Measurements from ENCODE around the gene SLC8B1.

SLC8B1 gene

DNA sequence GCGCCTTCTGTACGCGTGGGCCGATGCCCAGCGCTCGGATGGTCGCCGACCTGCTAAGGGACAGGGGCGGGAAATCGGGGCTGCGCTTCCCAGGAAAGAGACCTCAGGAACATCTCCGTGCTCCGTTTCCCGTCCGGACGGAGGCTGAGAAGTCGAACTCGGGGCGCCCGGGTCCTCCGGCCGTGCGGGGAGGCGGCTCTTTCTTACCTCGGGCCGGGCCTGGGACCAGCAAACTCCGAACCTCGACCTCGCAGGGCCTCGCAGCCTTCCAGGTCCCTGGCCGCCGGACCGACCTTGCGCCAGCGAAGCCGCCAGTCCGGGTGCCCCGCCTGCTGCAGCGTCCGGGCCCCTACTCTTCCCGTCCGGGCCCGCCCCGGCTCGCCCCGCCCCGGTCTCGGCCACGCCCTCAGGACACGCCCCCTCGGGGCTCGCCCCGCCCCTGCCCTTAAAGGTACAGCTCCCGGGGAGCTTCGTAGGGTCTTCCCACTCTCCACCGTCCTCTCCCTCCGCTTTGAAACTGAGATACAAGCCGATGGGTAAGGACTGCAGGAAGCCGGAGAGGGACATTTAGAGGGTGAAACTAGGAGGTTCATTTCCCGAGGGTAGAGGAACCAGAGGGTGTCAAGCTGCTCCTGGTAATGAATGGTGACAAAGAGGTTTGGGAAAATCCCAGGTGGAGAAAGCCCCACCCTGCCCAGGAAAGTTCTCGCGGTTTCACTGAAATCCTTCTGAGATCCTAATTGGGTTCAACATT, at the start of gene SLC8B1:
TSS of gene SLC8B1 (minus strand) at position 324 of the 754 bp plus-strand sequence. CDS start 2,231 bp downstream, outside the sequence.
- H3K4me3 ChIP-seq (ENCODE audit: low read depth, low read length): peak within 1 kb of the TSS; percentile 95
- DNase-seq (ENCODE audit: low read depth): peak; percentile 91
- TF ChIP-seq MYC (IDR thresholded peaks at IDR 0.05; ENCODE audit: low read depth, low read length): 0 out of 2 replicates have a peak, but pooled peaks have one; percentile 53
- TF ChIP-seq POLR2A (IDR thresholded peaks at IDR 0.05; ENCODE audit: extremely low read depth, insufficient read length): peak; percentile 96
- TF ChIP-seq, protein P1, sequence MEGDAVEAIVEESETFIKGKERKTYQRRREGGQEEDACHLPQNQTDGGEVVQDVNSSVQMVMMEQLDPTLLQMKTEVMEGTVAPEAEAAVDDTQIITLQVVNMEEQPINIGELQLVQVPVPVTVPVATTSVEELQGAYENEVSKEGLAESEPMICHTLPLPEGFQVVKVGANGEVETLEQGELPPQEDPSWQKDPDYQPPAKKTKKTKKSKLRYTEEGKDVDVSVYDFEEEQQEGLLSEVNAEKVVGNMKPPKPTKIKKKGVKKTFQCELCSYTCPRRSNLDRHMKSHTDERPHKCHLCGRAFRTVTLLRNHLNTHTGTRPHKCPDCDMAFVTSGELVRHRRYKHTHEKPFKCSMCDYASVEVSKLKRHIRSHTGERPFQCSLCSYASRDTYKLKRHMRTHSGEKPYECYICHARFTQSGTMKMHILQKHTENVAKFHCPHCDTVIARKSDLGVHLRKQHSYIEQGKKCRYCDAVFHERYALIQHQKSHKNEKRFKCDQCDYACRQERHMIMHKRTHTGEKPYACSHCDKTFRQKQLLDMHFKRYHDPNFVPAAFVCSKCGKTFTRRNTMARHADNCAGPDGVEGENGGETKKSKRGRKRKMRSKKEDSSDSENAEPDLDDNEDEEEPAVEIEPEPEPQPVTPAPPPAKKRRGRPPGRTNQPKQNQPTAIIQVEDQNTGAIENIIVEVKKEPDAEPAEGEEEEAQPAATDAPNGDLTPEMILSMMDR (IDR thresholded peaks at IDR 0.05; ENCODE audit: low read depth, low read length): no peak
- TF ChIP-seq, protein P2, sequence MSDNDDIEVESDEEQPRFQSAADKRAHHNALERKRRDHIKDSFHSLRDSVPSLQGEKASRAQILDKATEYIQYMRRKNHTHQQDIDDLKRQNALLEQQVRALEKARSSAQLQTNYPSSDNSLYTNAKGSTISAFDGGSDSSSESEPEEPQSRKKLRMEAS (IDR thresholded peaks at IDR 0.05; ENCODE audit: low read depth, low read length): no peak

DNA sequence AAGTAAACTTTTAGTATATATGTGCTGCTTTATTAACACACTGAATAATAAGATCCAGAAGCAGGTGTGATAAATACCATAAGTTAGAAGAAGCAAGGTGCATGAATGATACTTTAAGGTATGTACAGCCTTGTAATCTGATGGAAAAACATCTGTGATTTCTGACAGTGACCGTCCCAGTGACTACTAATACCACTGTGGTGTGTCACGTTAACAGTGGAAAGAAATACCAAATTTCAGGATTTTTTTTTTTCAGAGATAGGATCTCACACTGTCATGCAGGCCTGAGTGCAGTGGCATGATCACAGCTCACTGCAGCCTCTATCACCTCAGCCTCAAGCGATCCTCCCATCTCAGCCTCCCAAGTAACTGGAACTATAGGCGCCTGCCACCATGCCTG, 47.3 kb upstream of the SLC8B1 start:
- DNase-seq (ENCODE audit: low read depth): no peak
- TF ChIP-seq, protein P2 (IDR thresholded peaks at IDR 0.05; ENCODE audit: low read depth, low read length): no peak
- TF ChIP-seq POLR2A (IDR thresholded peaks at IDR 0.05; ENCODE audit: extremely low read depth, insufficient read length) (no peak), MYC (IDR thresholded peaks at IDR 0.05; ENCODE audit: low read depth, low read length) (no peak)
- TF ChIP-seq, protein P1 (IDR thresholded peaks at IDR 0.05; ENCODE audit: low read depth, low read length): no peak
- H3K4me3 ChIP-seq (ENCODE audit: low read depth, low read length): no peak overlapping the region

DNA sequence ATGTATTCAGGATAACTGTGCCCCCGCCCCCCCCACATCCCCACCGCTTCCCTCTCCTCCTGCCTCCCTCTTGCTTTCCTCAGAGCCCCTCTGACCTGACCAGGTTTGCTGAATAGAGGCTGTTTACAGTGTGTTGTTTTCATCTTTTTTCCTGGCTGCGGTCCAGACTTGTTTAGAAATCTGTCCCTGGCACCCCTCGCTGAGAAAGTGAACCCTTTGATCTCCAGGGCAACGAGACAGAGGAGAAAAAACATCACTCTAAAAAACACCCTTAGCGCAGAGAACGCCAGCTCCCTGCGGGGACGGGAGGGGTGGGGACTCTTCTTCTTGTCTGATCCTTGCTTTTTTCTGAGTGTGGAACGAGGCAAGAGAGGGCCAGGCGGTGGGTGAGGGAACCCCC, 46.3 kb upstream of the SLC8B1 start:
- no peak for DNase-seq (ENCODE audit: low read depth)
- H3K4me3 ChIP-seq (ENCODE audit: low read depth, low read length): no peak overlapping the region
- TF ChIP-seq, protein P1 (IDR thresholded peaks at IDR 0.05; ENCODE audit: low read depth, low read length): no peak
- TF ChIP-seq, protein P2 (IDR thresholded peaks at IDR 0.05; ENCODE audit: low read depth, low read length): no peak
- no peak for TF ChIP-seq POLR2A (IDR thresholded peaks at IDR 0.05; ENCODE audit: extremely low read depth, insufficient read length)
- no peak for TF ChIP-seq MYC (IDR thresholded peaks at IDR 0.05; ENCODE audit: low read depth, low read length)

DNA sequence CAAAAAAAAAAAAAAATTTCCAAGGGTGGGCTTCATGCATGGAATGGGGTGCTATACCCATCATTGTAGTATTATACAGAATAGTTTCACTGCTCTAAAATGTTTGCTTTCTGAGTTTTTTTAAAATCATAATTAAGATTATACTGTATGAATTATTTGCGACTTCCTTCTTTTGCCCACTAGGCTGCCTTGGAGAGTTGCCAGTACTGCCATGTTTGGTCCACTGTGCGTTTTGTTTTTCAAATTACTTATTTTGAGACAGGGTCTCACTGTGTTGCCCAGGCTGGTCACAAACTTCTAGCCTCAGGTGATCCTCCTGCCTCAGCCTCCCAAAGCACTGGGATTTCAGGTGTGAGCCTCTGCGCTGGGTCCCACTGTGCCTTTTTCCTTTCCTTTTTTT, 43.4 kb upstream of the SLC8B1 start:
- no peak overlapping the region for H3K4me3 ChIP-seq (ENCODE audit: low read depth, low read length)
- no peak for DNase-seq (ENCODE audit: low read depth)
- TF ChIP-seq, protein P2 (IDR thresholded peaks at IDR 0.05; ENCODE audit: low read depth, low read length): no peak
- TF ChIP-seq, protein P1 (IDR thresholded peaks at IDR 0.05; ENCODE audit: low read depth, low read length): no peak
- TF ChIP-seq MYC (IDR thresholded peaks at IDR 0.05; ENCODE audit: low read depth, low read length): no peak
- no peak for TF ChIP-seq POLR2A (IDR thresholded peaks at IDR 0.05; ENCODE audit: extremely low read depth, insufficient read length)

DNA sequence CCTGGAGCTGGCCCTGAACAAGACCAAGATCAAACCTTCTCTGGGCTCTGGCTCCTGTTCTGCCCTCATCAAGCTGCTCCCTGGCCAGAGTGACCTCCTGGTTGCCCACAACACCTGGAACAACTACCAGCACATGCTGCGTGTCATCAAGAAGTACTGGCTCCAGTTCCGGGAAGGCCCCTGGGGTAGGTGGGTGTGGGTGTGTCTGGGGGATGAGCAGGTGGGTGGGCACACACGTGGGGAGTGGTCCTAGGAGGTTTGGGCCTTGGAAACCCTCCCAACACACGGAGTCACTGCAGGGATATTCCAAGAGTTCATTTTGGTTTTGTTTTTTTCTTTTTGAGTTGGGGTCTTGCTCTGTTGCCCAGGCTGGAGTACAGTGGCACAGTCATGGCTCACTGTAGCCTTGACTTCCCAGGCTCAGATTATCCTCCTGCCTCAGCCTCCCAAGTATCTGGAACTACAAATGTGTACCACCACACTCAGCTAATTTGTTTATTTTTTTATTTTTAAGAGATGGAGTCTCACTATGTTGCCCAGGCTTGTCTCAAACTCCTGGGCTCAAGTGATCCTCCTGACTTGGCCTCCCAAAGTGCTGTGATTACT, 40.0 kb upstream of the SLC8B1 start:
- no peak for DNase-seq (ENCODE audit: low read depth)
- no peak overlapping the region for H3K4me3 ChIP-seq (ENCODE audit: low read depth, low read length)
- TF ChIP-seq, protein P2 (IDR thresholded peaks at IDR 0.05; ENCODE audit: low read depth, low read length): no peak
- no peak for TF ChIP-seq POLR2A (IDR thresholded peaks at IDR 0.05; ENCODE audit: extremely low read depth, insufficient read length)
- TF ChIP-seq, protein P1 (IDR thresholded peaks at IDR 0.05; ENCODE audit: low read depth, low read length): no peak
- TF ChIP-seq MYC (IDR thresholded peaks at IDR 0.05; ENCODE audit: low read depth, low read length): no peak
